Activated CD8-positive, alpha-beta memory T cell treated with anti-CD3 and anti-CD28 coated beads, Interleukin-2, amount 50 U/mL, for 1 hour (primary cell): Measurements from ENCODE around the gene RIOK1.
"Not testable (repeated sequence)": the region's sequence is repeated elsewhere in the genome, so short reads cannot be mapped to it uniquely, and the experiment has no call there.

Source experiments
- DNase-seq: peaks from one replicate; pipeline ENCODE4 v3.0.0-alpha.2; 2020; ENCODE audit errors: extremely low read depth

RIOK1 gene

DNA sequence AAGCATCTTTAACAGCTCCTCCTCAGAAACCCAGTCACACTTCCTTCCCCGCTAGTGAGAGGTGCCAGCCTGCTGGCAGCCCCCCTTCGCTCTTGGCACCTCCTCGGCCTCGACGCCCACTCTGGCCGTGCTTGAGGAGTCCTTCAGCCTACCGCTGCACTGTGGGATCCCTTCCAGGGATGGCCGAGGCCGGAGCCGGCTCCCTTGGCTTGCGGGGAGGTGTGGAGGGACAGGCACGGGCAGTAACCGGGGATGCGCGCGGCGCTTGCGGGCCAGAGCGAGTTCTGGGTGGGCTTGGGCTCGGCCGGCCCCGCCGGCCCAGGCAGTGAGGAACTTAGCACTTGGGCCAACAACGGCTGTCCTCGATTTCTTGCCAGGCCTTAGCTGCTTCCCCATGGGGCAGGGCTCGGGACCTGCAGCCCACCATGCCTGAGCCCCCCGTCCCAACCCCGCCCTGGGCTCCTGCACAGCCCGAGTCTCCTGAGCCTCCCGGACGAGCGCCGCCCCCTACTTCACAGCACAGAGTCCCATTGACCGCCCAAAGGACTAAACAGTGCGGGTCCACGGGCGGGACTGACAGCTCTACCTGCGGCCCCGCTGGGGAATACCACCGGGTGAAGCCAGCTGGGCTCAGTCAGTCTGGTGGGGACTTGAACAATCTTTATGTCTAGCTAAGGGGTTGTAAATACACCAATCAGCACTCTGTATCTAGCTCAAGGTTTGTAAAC lies 51.6 kb downstream of the RIOK1 start:
- no peak for DNase-seq

DNA sequence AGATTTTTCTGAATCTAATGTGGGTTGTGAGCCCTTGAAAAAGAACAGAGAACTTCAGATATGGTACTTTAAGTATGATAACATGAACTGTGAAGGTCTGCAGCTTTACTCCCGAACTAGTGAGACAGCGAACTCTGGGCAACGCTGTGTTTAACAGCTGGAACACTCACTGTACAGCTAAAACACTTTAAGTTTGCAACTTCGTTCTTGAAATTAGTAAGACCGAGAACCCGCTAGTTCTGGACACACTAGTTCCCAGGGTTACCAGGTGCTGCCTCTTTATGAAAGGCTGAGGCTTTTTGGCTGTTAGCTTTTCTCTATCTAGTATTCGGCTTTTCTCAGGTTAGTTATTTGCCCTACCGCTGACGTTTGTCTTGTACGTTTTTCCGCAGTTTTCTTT lies 52.9 kb downstream of the RIOK1 start:
- no peak for DNase-seq

DNA sequence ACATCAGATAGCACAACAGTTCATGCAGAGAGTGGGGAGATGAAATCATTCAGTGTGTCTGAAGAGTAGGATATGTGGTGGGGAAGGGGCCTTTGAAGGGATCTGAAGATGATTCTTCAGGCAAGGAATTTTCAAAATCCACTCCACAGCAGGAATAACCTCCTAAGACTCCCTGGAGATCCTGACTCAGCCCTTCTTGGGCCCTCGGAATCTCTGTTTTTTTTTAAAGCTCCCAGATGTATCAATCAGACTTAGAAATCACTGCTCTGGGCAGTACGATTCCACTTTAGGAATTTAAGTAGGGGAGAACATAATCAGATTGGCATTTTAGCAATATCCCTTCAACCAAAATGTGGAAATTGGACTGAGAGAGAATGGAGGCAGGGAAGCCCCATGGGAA lies 55.5 kb downstream of the RIOK1 start:
- no peak for DNase-seq

DNA sequence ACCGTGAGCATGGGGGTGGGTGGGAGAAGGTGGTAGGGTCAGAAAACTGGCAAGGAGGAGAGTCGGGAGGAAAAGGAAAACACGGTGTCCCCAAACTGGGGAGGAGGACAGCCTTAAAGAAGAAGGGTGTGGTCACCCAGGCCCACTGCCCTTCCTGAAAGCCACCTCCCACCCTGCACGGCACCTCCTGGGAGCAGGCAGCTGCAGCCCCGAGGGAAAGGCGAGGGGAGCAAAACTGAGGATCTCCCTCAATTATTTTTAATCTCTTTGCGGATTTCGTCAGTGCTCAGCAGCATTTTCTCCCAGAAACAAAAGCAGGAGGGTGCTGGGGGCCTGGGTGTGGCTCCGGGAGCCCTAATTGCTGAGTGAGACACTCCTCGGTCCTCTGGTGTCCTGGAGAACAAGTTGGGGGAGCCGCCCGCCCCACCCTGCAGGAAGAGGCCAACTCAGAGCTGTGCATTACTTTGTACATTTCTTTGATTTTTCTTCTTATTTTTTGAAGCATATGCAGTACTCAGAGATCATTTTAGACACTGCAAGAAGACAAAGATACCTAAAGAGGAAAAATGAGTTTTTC lies 56.4 kb downstream of the RIOK1 start:
- no peak for DNase-seq

GRCh38 chr6:7446619-7447325 lies 57.2 kb downstream of the RIOK1 start:
- DNase-seq: no peak

DNA sequence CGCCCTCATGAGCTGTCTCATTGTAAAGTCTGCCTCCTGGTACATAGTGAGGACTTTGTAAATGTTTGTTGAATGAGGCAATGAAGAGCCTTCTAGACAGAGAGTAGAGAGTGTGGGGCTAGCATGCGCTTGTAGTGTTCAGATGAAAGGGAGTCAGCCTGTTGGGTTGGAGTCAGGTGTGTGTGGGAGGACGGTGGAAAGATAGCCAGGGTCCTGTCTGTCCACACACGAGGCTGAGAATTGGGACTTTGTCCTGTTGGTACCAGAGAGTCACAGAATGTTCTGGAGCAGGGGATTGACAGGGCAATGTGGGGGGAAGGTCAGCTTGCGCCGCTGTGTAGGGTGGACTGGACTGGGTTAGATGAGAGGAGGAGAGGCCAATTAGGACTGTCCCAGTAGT lies 58.6 kb downstream of the RIOK1 start:
- no peak for DNase-seq

- no peak for DNase-seq
These were observed 59.4 kb downstream of the RIOK1 start for GRCh38 chr6:7449018-7449417.

DNA sequence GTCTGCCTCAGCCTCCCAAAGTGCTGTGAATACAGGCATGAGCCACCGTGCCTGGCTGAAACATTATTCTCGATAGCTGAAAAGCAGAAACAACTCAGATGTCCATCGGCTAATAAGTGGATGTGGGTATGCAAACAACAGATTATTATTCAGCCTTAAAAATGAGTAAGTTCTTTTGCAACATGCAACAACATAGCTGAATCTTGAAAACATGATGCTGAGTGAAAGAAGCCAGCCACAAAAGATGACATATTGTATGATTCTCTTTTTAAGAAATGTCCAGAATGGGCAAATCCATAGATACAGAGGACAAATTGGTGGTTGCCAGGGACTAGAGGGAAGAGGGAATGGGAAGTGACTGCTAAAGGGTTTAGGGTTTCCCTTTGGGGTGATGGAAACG lies 61.7 kb downstream of the RIOK1 start:
- no peak for DNase-seq

DNA sequence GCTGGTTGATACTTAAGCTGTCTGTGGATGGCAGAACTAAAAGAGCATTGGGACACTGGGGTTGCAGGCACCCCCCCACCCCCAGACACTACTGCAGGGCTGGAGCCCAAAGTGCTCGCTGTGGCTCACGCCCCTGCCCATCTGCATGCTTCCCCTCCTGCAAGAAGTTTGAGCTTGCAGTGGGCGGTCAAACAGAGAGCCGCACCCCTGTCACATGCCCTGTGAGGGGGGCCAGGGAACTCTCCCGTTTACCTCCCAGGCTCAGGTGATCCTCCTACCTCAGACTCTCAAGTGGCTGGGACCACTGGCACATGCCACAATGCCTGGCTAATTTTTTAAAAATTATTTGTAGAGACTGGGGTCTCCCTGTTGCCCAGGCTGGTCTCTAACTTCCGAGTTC lies 63.3 kb downstream of the RIOK1 start:
- DNase-seq: no peak

DNA sequence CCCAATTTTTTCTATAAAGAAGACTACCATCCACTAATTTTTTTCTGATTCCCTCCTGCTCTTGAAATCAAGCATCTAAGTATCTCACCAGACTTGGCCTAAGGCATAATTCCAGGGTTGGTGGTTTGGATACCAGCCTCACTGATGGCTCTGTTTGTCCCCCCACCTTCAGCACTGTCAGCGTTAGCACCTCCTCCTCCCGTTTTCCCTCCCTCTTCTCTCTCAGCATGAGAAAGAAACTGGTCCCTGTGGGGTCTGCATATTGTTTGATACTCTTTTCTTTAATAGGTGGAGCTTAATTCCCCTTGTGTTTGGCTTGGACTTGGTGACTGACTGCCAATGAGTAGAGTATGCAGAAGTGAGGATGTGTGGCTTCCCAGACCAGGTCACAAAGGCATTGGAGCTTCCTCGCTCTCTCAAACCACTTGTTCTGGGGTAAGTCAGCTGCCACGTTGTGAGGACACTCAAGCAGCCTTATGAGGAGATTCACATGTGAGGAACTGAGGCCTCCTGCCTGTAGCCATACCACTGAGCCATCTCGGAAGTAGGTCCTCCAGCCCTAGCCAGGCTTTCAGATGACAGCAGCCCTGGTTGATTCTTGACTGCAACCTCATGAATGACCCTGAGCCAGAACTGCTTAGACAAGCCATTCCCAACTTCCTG lies 65.2 kb downstream of the RIOK1 start:
- no peak for DNase-seq

DNA sequence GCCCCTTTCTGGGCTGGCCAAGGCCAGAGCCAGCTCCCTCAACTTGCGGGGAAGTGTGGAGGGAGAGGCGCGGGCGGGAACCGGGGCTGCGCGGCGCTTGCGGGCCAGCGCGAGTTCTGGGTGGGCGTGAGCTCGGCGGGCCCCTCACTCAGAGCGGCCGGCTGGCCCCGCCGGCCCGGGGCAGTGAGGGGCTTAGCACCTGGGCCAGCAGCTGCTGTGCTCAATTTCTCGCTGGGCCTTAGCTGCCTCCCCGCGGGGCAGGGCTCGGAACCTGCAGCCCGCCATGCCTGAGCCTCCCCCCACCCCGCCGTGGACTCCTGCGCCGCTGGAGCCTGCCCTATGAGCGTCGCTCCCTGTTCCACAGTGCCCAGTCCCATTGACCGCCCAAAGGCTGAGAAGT lies 66.7 kb downstream of the RIOK1 start:
- not testable (repeated sequence) for DNase-seq

DNA sequence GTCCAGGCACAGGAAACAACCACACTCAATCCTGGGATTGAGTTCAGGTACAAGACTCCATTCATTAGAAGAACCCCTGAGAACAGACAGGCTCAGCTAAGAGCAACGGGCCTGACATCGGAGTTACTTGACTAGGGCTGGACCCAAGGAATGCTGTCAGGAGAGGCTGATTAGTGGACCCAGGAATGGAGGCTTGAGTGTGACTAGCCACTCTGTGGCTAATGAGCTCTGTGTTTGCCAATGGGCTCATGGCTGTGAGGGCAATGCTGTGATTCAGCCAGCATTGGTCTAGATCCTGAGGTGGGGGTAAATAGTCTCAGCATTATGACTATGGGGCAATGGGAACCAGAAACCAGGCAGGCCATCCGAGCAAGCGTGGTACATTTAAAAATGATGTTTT lies 71.8 kb downstream of the RIOK1 start:
- DNase-seq: no peak

DNA sequence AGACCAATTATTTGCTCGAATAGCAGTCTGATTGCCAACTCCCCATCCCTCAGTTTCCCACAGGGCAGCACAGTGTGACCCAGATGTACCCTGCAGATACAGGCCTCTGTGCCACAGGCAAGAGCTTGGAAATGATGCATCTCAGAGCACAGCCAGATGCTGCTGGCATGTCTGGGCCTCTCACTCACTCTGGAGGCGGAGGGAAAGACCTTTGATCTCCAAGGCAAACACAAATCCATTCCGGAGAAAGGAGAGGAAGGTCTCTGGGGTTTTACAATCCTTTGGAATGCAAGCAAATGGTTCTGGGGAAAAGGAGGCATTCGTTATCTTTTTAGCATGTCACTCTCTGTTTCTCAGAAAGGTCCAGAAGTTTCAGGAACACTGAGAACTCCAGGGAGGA lies 74.2 kb downstream of the RIOK1 start:
- no peak for DNase-seq

GRCh38 chr6:7467007-7467897 lies 77.6 kb downstream of the RIOK1 start:
- DNase-seq: no peak
